H1 (cell line): Measurements from ENCODE around the gene SH2B3. TPM values are rescaled to one million over a fixed set of nuclear protein-coding genes. Genes with fewer than 3 reads are reported as not detected.

Experiments used
- CTCF ChIA-PET: fragments of 300-600 bp; sonication (Branson Sonifier 250); formaldehyde crosslinking; loops from one replicate; lab custom pipeline; 2021; ENCODE audit not compliant: partially characterized antibody; lab: Charles Lee
- POLR2A ChIA-PET: fragments of 300-600 bp; sonication (Branson Sonifier 250); formaldehyde crosslinking; loops from one replicate; lab custom pipeline; 2021; ENCODE audit warnings: inconsistent platforms; ENCODE audit not compliant: partially characterized antibody; lab: Charles Lee
- DNase-seq, 2 experiments: peaks; one replicate each; pipeline versions ENCODE4 v3.0.0 to v3.0.0-alpha.2; 2010 to 2022; ENCODE audit warnings: low spot score in 2 of 2, low read depth in 1 of 2, mixed read lengths in 1 of 2
- FAIRE-seq: peaks from 2 replicates; lab custom pipeline; 2011; peaks lifted over from hg19 to GRCh38; lab: Jason Lieb, UNC
- H2AFZ ChIP-seq: 2 replicates; pipeline ENCODE4 v1.8.1; 2012; ENCODE audit warnings: low read length, inconsistent platforms
- H2AK5ac ChIP-seq: 2 replicates; pipeline ENCODE4 v1.6.1; 2013; ENCODE audit warnings: low read depth, low read length
- H2BK120ac ChIP-seq: replicated peaks from 2 replicates; pipeline ENCODE3; 2013; ENCODE audit warnings: low read depth, low read length, inconsistent platforms
- H2BK12ac ChIP-seq: 2 replicates; pipeline ENCODE4 v1.6.1; 2013; ENCODE audit warnings: low read depth, low read length
- H2BK15ac ChIP-seq: 2 replicates; pipeline ENCODE4 v1.6.1; 2013; ENCODE audit warnings: low read length
- H2BK20ac ChIP-seq: 2 replicates; pipeline ENCODE4 v1.6.1; 2013; ENCODE audit warnings: low read length
- H2BK5ac ChIP-seq: 2 replicates; pipeline ENCODE4 v1.6.1; 2013; ENCODE audit warnings: low read depth, low read length
- H3K14ac ChIP-seq: 2 replicates; pipeline ENCODE4 v1.6.1; 2013; ENCODE audit warnings: inconsistent platforms; ENCODE audit not compliant: insufficient read length
- H3K18ac ChIP-seq: 2 replicates; pipeline ENCODE4 v1.6.1; 2013; ENCODE audit warnings: low read length; ENCODE audit errors: extremely low read depth
- H3K23ac ChIP-seq: 2 replicates; pipeline ENCODE4 v1.6.1; 2013; ENCODE audit warnings: inconsistent platforms; ENCODE audit not compliant: insufficient read length
- H3K23me2 ChIP-seq: 2 replicates; pipeline ENCODE4 v1.6.1; 2013; ENCODE audit warnings: low read depth, low read length
- H3K27ac ChIP-seq: 2 replicates; pipeline ENCODE4 v1.6.1; 2011; ENCODE audit warnings: low read depth, low read length, inconsistent platforms
- H3K27me3 ChIP-seq, 4 experiments: replicated peaks in 1 of 4; 1 replicate in 1 of 4; 2 replicates in 3 of 4; pipeline versions ENCODE4 v1.6.1 to v1.8.1; 2011 to 2013; ENCODE audit warnings: low read length in 3 of 4, mild to moderate bottlenecking in 3 of 4, inconsistent platforms in 2 of 4, mixed read lengths in 2 of 4, moderate library complexity in 1 of 4; ENCODE audit not compliant: control insufficient read depth in 3 of 4, insufficient read depth in 3 of 4; ENCODE audit errors: extremely low read depth in 1 of 4
- H3K36me3 ChIP-seq, 4 experiments: 2 replicates each; pipeline versions ENCODE4 v1.6.1 to v1.8.1; 2011 to 2013; ENCODE audit warnings: mild to moderate bottlenecking in 4 of 4, low read length in 3 of 4, moderate library complexity in 2 of 4, control low read depth in 1 of 4, inconsistent platforms in 1 of 4; ENCODE audit not compliant: insufficient read depth in 4 of 4, control insufficient read depth in 2 of 4
- H3K4ac ChIP-seq: replicated peaks from 2 replicates; pipeline ENCODE3; 2013; ENCODE audit warnings: low read length, low read depth, mixed read lengths, inconsistent platforms; ENCODE audit not compliant: insufficient read length
- H3K4me1 ChIP-seq, 4 experiments: replicated peaks in 1 of 4; 1 replicate in 1 of 4; 2 replicates in 3 of 4; pipeline versions ENCODE4 v1.6.1 to v1.8.1; 2011 to 2013; ENCODE audit warnings: low read length in 3 of 4, inconsistent platforms in 2 of 4, mixed read lengths in 1 of 4; ENCODE audit not compliant: insufficient read depth in 4 of 4, control insufficient read depth in 3 of 4
- H3K4me2 ChIP-seq, 2 experiments: 2 replicates each; pipeline versions ENCODE4 v1.6.1 to v1.8.1; 2011 to 2013; ENCODE audit warnings: low read depth in 2 of 2, low read length in 2 of 2, control low read depth in 1 of 2, inconsistent platforms in 1 of 2, mild to moderate bottlenecking in 1 of 2; ENCODE audit not compliant: insufficient read depth in 1 of 2
- H3K4me3 ChIP-seq, 4 experiments: fragments of 200-600, 300-600 bp in 1 of 4; sonication (generic), shearing (Covaris generic), sonication (Bioruptor Twin) in 1 of 4; 2 replicates each; pipeline versions ENCODE4 v1.5.1 to v1.8.1; 2011 to 2016; ENCODE audit warnings: low read length in 4 of 4, low read depth in 3 of 4, control low read depth in 2 of 4, inconsistent platforms in 2 of 4, mild to moderate bottlenecking in 2 of 4, mixed read lengths in 1 of 4, moderate library complexity in 1 of 4; ENCODE audit not compliant: insufficient read depth in 2 of 4; ENCODE audit errors: extremely low read depth in 1 of 4
- H3K56ac ChIP-seq: replicated peaks from 2 replicates; pipeline ENCODE3; 2013; ENCODE audit warnings: low read depth, mild to moderate bottlenecking, mixed read lengths, low read length, inconsistent platforms; ENCODE audit not compliant: insufficient read length
- H3K79me1 ChIP-seq: 2 replicates; pipeline ENCODE4 v1.6.1; 2013; ENCODE audit warnings: low read depth, low read length, control low read depth
- H3K79me2 ChIP-seq, 2 experiments: 2 replicates each; pipeline versions ENCODE4 v1.6.1 to v1.8.1; 2012 to 2013; ENCODE audit warnings: low read length in 2 of 2, mild to moderate bottlenecking in 2 of 2, inconsistent platforms in 1 of 2; ENCODE audit not compliant: insufficient read depth in 2 of 2, control insufficient read depth in 1 of 2
- H3K9ac ChIP-seq, 4 experiments: replicated peaks in 1 of 4; 1 replicate in 1 of 4; 2 replicates in 3 of 4; pipeline versions ENCODE4 v1.6.1 to v1.8.1; 2011 to 2013; ENCODE audit warnings: low read depth in 3 of 4, low read length in 3 of 4, control low read depth in 2 of 4, mild to moderate bottlenecking in 2 of 4, moderate library complexity in 2 of 4, inconsistent platforms in 1 of 4; ENCODE audit errors: extremely low read depth in 1 of 4
- H3K9me3 ChIP-seq, 2 experiments: 2 replicates each; pipeline versions ENCODE4 v1.6.1 to v1.8.1; 2012 to 2013; ENCODE audit warnings: mild to moderate bottlenecking in 2 of 2, moderate library complexity in 2 of 2, control low read depth in 1 of 2, inconsistent platforms in 1 of 2, low read depth in 1 of 2, low read length in 1 of 2, mixed read lengths in 1 of 2; ENCODE audit not compliant: insufficient read depth in 2 of 2
- H4K20me1 ChIP-seq, 2 experiments: replicated peaks in 1 of 2; 2 replicates each; pipeline versions ENCODE3 to v1.8.1; 2011 to 2013; ENCODE audit warnings: inconsistent platforms in 2 of 2, low read length in 2 of 2, mild to moderate bottlenecking in 1 of 2; ENCODE audit not compliant: insufficient read depth in 2 of 2, control insufficient read depth in 1 of 2
- H4K5ac ChIP-seq: 2 replicates; pipeline ENCODE4 v1.6.1; 2013; ENCODE audit warnings: low read length, low read depth, mixed read lengths, inconsistent platforms; ENCODE audit not compliant: insufficient read length
- H4K8ac ChIP-seq: 2 replicates; pipeline ENCODE4 v1.8.0; 2013; ENCODE audit warnings: mild to moderate bottlenecking, moderate library complexity, low read length, inconsistent platforms; ENCODE audit not compliant: insufficient read depth; ENCODE audit errors: extremely low read depth
- H4K91ac ChIP-seq: replicated peaks from 2 replicates; pipeline ENCODE3; 2013; ENCODE audit warnings: low read length, mixed read lengths, inconsistent platforms; ENCODE audit not compliant: insufficient read length
- EP300 ChIP-seq, 2 experiments: IDR thresholded peaks; 1 replicate in 1 of 2; 2 replicates in 1 of 2; pipeline ENCODE4 v1.6.1; 2011 to 2012; ENCODE audit warnings: low read depth in 2 of 2, low read length in 2 of 2, mild to moderate bottlenecking in 2 of 2, borderline replicate concordance in 1 of 2, inconsistent platforms in 1 of 2, moderate library complexity in 1 of 2
- GTF2F1 ChIP-seq: IDR thresholded peaks from 2 replicates; pipeline ENCODE4 v1.6.1; 2012; ENCODE audit warnings: low read depth, low read length, improper control_type of control experiment, borderline replicate concordance
- WGBS, 2 experiments: shearing (Covaris generic) in 1 of 2; methylation state at CpG; one replicate each; pipeline versions ENCODE4 v1.1.6 to v1.1.7; 2013 to 2015; ENCODE audit warnings: low lambda C conversion rate in 2 of 2, mixed read lengths in 2 of 2, inconsistent platforms in 1 of 2, low coverage in 1 of 2, missing lambda C conversion rate in 1 of 2; ENCODE audit not compliant: insufficient replicate concordance in 2 of 2, insufficient coverage in 1 of 2, insufficient read length in 1 of 2; ENCODE audit errors: extremely low coverage in 1 of 2, missing lambda C conversion rate in 1 of 2; 5-methylcytosine and 5-hydroxymethylcytosine counted together
- polyA plus RNA-seq, 7 experiments: library from polyadenylated mRNA; depleted of rRNA in 3 of 7; stranded (reverse) in 5 of 7; unstranded in 2 of 7; fragments of >200 nt in 5 of 7; fragments of 200-250 nt in 2 of 7; gene quantifications; 1 replicate in 5 of 7; 2 replicates in 1 of 7; 4 replicates in 1 of 7; pipeline versions ENCODE4 v1.2.1 to v1.2.3, GENCODE V29; 2011 to 2013; ENCODE audit warnings: missing spikeins in 2 of 7, mixed read lengths in 2 of 7
- total RNA-seq: library from RNA; stranded (reverse); fragmentation: NEBNext Ultra II Directional; extraction: Animal tissue kit (Norgen Biotek cat#: 25700); gene quantifications from 2 replicates; pipeline ENCODE4 v1.2.1, GENCODE V29; 2021

The SH2B3 gene
- total and polyA plus RNA-seq, 2 of the 8 experiments (the other 6 are each of a cell fraction or from before 2014, with no cell fraction given), result 20.8 to 34.1 TPM

GRCh38 chr12:111431772-111432171 is 26.0 kb downstream of the SH2B3 start:
- H3K23ac ChIP-seq, result no peak overlapping the region
- no peak for DNase-seq
- no peak overlapping the region for H2BK20ac ChIP-seq
- H4K8ac ChIP-seq, result no peak overlapping the region
- H4K91ac ChIP-seq, result no peak overlapping the region
- TF ChIP-seq EP300 (IDR thresholded peaks at IDR 0.05; ENCODE audit: borderline replicate concordance in 1 of 2, low read depth in 2 of 2, low read length in 2 of 2) (no peak), GTF2F1 (no peak)
- TF ChIP-seq, all 59 proteins: peak for 0
- H3K4me2 ChIP-seq, result no peak overlapping the region
- WGBS, 2 experiments, result 91% methylated on average over 4 of the region's 6 CpGs; no CpG with 5 or more reads in 1 of the 2 experiments
- ChIA-PET POLR2A (interaction anchor here (0.9 to 3.4 kb wide), 2 partner anchors 19 to 27 kb away, joined by 3 to 13 read pairs; no protein-coding TSS in a partner anchor), CTCF (interaction anchor here (0.6 to 4.8 kb wide), 9 partner anchors 10 to 1011 kb away, joined by 3 to 37 read pairs (median 5); no protein-coding TSS in a partner anchor)
- no peak overlapping the region for H3K4ac ChIP-seq
- peaks cover 3 to 76% of the 10 kb centered on the region in 2 experiments for H3K79me2 ChIP-seq
- H3K36me3 ChIP-seq, result no peaks in the 10 kb centered on the region
- no peak overlapping the region for H4K5ac ChIP-seq
- H2AK5ac ChIP-seq, result no peak overlapping the region
- H2BK120ac ChIP-seq, result no peak overlapping the region
- H2BK5ac ChIP-seq, result no peak overlapping the region
- H3K18ac ChIP-seq, result no peak overlapping the region
- H3K23me2 ChIP-seq, result no peaks in the 10 kb centered on the region
- no peak overlapping the region for H3K14ac ChIP-seq
- H3K4me3 ChIP-seq, result no peak overlapping the region
- H3K9me3 ChIP-seq, result no peaks in the 10 kb centered on the region
- H4K20me1 ChIP-seq, result peaks cover 9 to 16% of the 10 kb centered on the region in 2 experiments
- no peak overlapping the region for H2BK12ac ChIP-seq
- H3K27ac ChIP-seq, result no peak overlapping the region
- H2BK15ac ChIP-seq, result no peak overlapping the region
- no peak overlapping the region for H3K56ac ChIP-seq
- no peak overlapping the region for H3K9ac ChIP-seq
- peaks cover 2% of the 10 kb centered on the region for H3K79me1 ChIP-seq
- no peak overlapping the region for H2AFZ ChIP-seq
- H3K27me3 ChIP-seq, result no peaks in the 10 kb centered on the region; a peak in 1 of 7 replicates
- peaks cover 4 to 37% (median 28%) of the 10 kb centered on the region in 4 experiments for H3K4me1 ChIP-seq
- FAIRE-seq, result no peak
